GM12878 (cell line): ENCODE measurements around the gene CENPC. TPM values are rescaled to one million over a fixed set of nuclear protein-coding genes. Genes with fewer than 3 reads are reported as not detected.
"Not testable (repeated sequence)": the region's sequence is repeated elsewhere in the genome, so short reads cannot be mapped to it uniquely, and the experiment has no call there.

Source experiments
- ATAC-seq: fragments of 200-7000 bp; cut with Tn5 transposase; 3 replicates; pipeline ENCODE4 v1.9.1; 2020; ENCODE audit warnings: mild to moderate bottlenecking, moderate library complexity
- BruUV-seq: library from RNA; stranded (reverse); fragments of 400-500 nt; replicated peaks from 2 replicates; lab custom pipeline; 2021; lab: Mats Ljungman, UMichigan
- CTCF ChIA-PET: fragments of 300-600 bp; sonication (Branson Sonifier 250); formaldehyde crosslinking; extraction: SDS; loops from one replicate; lab custom pipeline; 2021; ENCODE audit warnings: inconsistent platforms; lab: Yijun Ruan, JAX
- POLR2A ChIA-PET: fragments of 350-600 bp; formaldehyde crosslinking; extraction: SDS; loops from one replicate; lab custom pipeline; 2021; ENCODE audit warnings: inconsistent platforms; lab: Charles Lee
- RAD21 ChIA-PET: fragments of 300-600 bp; sonication (Branson Sonifier 250); formaldehyde crosslinking; loops from one replicate; lab custom pipeline; 2023; ENCODE audit warnings: antibody characterized with exemption; ENCODE audit not compliant: unreplicated experiment; lab: Charles Lee
- SMC1A ChIA-PET: fragments of 300-600 bp; sonication (Branson Sonifier 250); formaldehyde crosslinking; loops from one replicate; lab custom pipeline; 2023; ENCODE audit not compliant: unreplicated experiment, uncharacterized antibody; lab: Charles Lee
- DNase-seq: peaks from one replicate; pipeline ENCODE4 v3.0.0-alpha.2; 2011; ENCODE audit warnings: low read depth, low spot score
- FAIRE-seq: peaks from 3 replicates; lab custom pipeline; 2011; peaks lifted over from hg19 to GRCh38; lab: Jason Lieb, UNC
- H2AFZ ChIP-seq: 2 replicates; pipeline ENCODE4 v1.6.0; 2011; ENCODE audit warnings: low read depth, low read length, control low read depth; ENCODE audit not compliant: control insufficient read depth
- H3K27ac ChIP-seq: 2 replicates; pipeline ENCODE4 v1.5.1; 2011; ENCODE audit warnings: control low read depth; ENCODE audit not compliant: control insufficient read depth, insufficient read depth
- H3K27me3 ChIP-seq, 2 experiments: replicated peaks in 1 of 2; 2 replicates each; pipeline versions ENCODE4 v1.6.0 to v1.6.1; 2011; ENCODE audit warnings: low read length in 1 of 2; ENCODE audit not compliant: control insufficient read depth in 2 of 2, insufficient read depth in 2 of 2
- H3K36me3 ChIP-seq, 2 experiments: 2 replicates each; pipeline ENCODE4 v1.5.1; 2011; ENCODE audit warnings: low read length in 1 of 2; ENCODE audit not compliant: control insufficient read depth in 2 of 2, insufficient read depth in 2 of 2
- H3K4me1 ChIP-seq: 2 replicates; pipeline ENCODE4 v1.6.1; 2011; ENCODE audit warnings: mild to moderate bottlenecking, low read length, moderate library complexity, mixed read lengths; ENCODE audit not compliant: control insufficient read depth, insufficient read depth
- H3K4me2 ChIP-seq: 2 replicates; pipeline ENCODE4 v1.6.0; 2011; ENCODE audit warnings: control low read depth; ENCODE audit not compliant: control insufficient read depth, insufficient read depth
- H3K4me3 ChIP-seq: fragments of 200-600 bp; sonication (generic); 2 replicates; pipeline ENCODE4 v1.5.1; 2016
- H3K79me2 ChIP-seq: 2 replicates; pipeline ENCODE4 v1.6.0; 2011; ENCODE audit warnings: low read length; ENCODE audit not compliant: control insufficient read depth, insufficient read depth
- H3K9ac ChIP-seq: 2 replicates; pipeline ENCODE4 v1.8.0; 2011; ENCODE audit warnings: low read length, control low read depth, mixed read lengths; ENCODE audit not compliant: control insufficient read depth, insufficient read depth
- H3K9me3 ChIP-seq: replicated peaks from 3 replicates; pipeline ENCODE4 v1.5.1; 2011; ENCODE audit warnings: mild to moderate bottlenecking, low read length; ENCODE audit not compliant: control insufficient read depth, insufficient read depth
- H4K20me1 ChIP-seq: 2 replicates; pipeline ENCODE4 v1.6.0; 2011; ENCODE audit not compliant: control insufficient read depth, insufficient read depth
- GATAD2B ChIP-seq: fragments of 450-650 bp; conservative IDR thresholded peaks from 2 replicates; pipeline ENCODE4 v1.6.1; 2017; ENCODE audit warnings: low read depth, mild to moderate bottlenecking, moderate library complexity
- KDM1A ChIP-seq: fragments of 200-600 bp; sonication (generic); IDR thresholded peaks from 2 replicates; pipeline ENCODE4 v1.6.1; 2016; ENCODE audit warnings: borderline replicate concordance
- NFIC ChIP-seq: IDR thresholded peaks from 2 replicates; pipeline ENCODE4 v1.6.1; 2012; ENCODE audit warnings: low read depth, mild to moderate bottlenecking, inconsistent platforms, low read length, moderate library complexity
- SUZ12 ChIP-seq: fragments of 200-600 bp; sonication (generic); IDR thresholded peaks from one replicate; pipeline ENCODE4 v1.6.1; 2018; ENCODE audit warnings: antibody characterized with exemption, mild to moderate bottlenecking; ENCODE audit not compliant: unreplicated experiment
- WGBS: methylation state at CpG from one replicate; pipeline ENCODE4 v1.1.6; 2016; ENCODE audit warnings: low lambda C conversion rate; ENCODE audit not compliant: insufficient replicate concordance, insufficient coverage; ENCODE audit errors: missing lambda C conversion rate; 5-methylcytosine and 5-hydroxymethylcytosine counted together
- in situ Hi-C: fragments of 300-500 bp; cut with MboI; formaldehyde crosslinking; loops from 9 replicates; pipeline ENCODE4 v1.14.3; 2018; ENCODE audit warnings: mixed read lengths
- intact Hi-C: fragments of 100-400 bp; cut with micrococcal nuclease; formaldehyde crosslinking; loops from one replicate; pipeline ENCODE4 v1.14.2; 2022; ENCODE audit not compliant: unreplicated experiment
- polyA plus RNA-seq, 11 experiments: library from polyadenylated mRNA; depleted of rRNA in 4 of 11; unstranded in 6 of 11; stranded (reverse) in 5 of 11; fragments of >200 nt; fragmentation: Nextera tagmentation in 4 of 11; fragmentation: Illumina TruSeq in 1 of 11; extraction: Ambion mirVana in 4 of 11; extraction: Trizol in 1 of 11; gene quantifications; 1 replicate in 1 of 11; 2 replicates in 10 of 11; pipeline versions ENCODE4 v1.2.1 to v1.2.3, GENCODE V29; 2011 to 2016; ENCODE audit warnings: inconsistent platforms in 2 of 11, missing spikeins in 2 of 11, low read depth in 1 of 11
- total RNA-seq, 4 experiments: library from RNA; depleted of rRNA in 3 of 4; stranded (reverse); fragments of >200 nt in 3 of 4; fragmentation: Illumina TruSeq in 1 of 4; extraction: Trizol in 1 of 4; gene quantifications; 2 replicates each; pipeline versions ENCODE4 v1.2.1 to v1.2.3, GENCODE V29; 2013 to 2021

Gene CENPC
- total and polyA plus RNA-seq, 10 of the 15 experiments (the other 5 are each of a cell fraction or from before 2014, with no cell fraction given), result 13.1 to 34.9 (median 20.3) TPM

DNA sequence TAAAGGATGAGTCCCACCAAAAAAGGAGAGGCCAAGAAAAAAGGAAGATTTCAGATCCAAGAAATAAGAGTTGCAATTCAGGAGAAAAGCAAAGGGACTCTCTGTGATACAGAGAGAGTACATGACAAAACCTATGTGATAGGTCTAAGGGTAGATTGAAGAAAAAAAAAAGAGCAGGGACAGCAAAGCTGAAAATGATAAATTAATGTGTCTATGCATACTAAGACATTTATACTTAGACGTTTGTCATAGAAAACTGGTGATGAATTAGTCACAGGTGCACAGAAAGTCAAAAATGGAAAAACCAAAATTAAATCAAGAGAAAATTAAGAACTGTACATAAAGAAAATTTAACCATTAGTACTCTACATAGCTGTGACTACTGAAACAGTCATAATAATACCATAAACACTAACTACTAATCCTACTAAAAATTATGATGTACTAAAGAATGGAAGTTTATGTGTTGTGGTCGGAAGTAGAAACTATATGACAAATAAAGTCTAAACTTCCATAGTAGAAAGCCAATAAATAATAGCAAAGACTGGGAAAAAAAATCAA lies 9.9 kb downstream of the CENPC start:
- no peak overlapping the region for H3K4me3 ChIP-seq
- BruUV-seq, result no TSS peak
- in situ Hi-C loops, result loop anchor here (25.0 kb wide), 1 partner anchor 1102 kb away; no protein-coding TSS in a partner anchor
- DNase-seq (no peak), FAIRE-seq (no peak), ATAC-seq (no peak)
- peaks cover 12% of the 10 kb centered on the region; the same call in 2 of the 3 replicates for H3K9me3 ChIP-seq
- no peak overlapping the region for H3K4me2 ChIP-seq
- no peaks in the 10 kb centered on the region for H3K27me3 ChIP-seq
- no peaks in the 10 kb centered on the region for H3K79me2 ChIP-seq
- ChIA-PET POLR2A (no interaction called here), CTCF (interaction anchor here (1.3 to 2.4 kb wide), 3 partner anchors 8 to 640 kb away, joined by 3 to 7 read pairs (median 4); no protein-coding TSS in a partner anchor), SMC1A (interaction anchor here (0.6 to 1.7 kb wide), 4 partner anchors 8 to 219 kb away, joined by 3 to 11 read pairs (median 6); partner anchors contain the start of gene GNRHR), RAD21 (interaction anchor here (0.9 kb wide), 1 partner anchor 9 kb away, joined by 3 read pairs; no protein-coding TSS in a partner anchor)
- no peaks in the 10 kb centered on the region for H4K20me1 ChIP-seq
- 72% methylated on average over 2 of the region's 2 CpGs for WGBS
- intact Hi-C loops, result no loop called here
- TF ChIP-seq NFIC (no peak), SUZ12 (no peak), GATAD2B (no peak)
- no peak overlapping the region for H2AFZ ChIP-seq
- H3K9ac ChIP-seq, result no peak overlapping the region
- H3K4me1 ChIP-seq, result no peaks in the 10 kb centered on the region
- H3K36me3 ChIP-seq, result peaks cover 3 to 33% of the 10 kb centered on the region in 2 experiments
- H3K27ac ChIP-seq, result no peak overlapping the region

DNA sequence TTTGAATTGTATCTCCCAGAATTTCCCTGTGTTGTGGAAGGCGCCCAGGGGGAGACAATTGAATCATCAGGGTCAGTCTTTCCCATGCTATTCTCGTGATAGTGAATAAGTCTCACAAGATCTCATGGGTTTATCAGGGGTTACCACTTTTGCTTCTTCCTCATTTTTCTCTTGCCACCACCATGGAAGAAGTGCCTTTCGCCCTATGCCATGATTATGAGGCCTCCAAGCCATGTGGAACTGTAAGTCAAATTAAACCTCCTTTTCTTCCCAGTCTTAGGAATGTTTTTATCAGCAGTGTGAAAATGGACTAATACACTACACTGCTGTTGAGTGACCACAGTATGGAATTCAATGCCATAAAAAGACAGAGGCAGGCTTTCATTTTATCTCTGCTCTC lies 12.2 kb downstream of the CENPC start:
- in situ Hi-C loops, result loop anchor here (25.0 kb wide), 1 partner anchor 1104 kb away; no protein-coding TSS in a partner anchor
- peaks cover 12% of the 10 kb centered on the region; the same call in 2 of the 3 replicates for H3K9me3 ChIP-seq
- ChIA-PET SMC1A (no interaction called here), CTCF (no interaction called here), POLR2A (no interaction called here), RAD21 (no interaction called here)
- no peaks in the 10 kb centered on the region for H3K27me3 ChIP-seq
- no peaks in the 10 kb centered on the region for H3K79me2 ChIP-seq
- H3K4me2 ChIP-seq, result no peak overlapping the region
- ATAC-seq (no peak), DNase-seq (no peak), FAIRE-seq (no peak)
- peaks cover 3 to 42% of the 10 kb centered on the region in 2 experiments for H3K36me3 ChIP-seq
- H4K20me1 ChIP-seq, result no peaks in the 10 kb centered on the region
- no peak overlapping the region for H3K4me3 ChIP-seq
- intact Hi-C loops, result no loop called here
- H3K27ac ChIP-seq, result no peak overlapping the region
- WGBS, result 95% methylated on average over 3 of the region's 3 CpGs
- BruUV-seq, result no TSS peak
- no peak for TF ChIP-seq KDM1A
- H3K4me1 ChIP-seq, result no peaks in the 10 kb centered on the region
- no peak overlapping the region for H3K9ac ChIP-seq
- H2AFZ ChIP-seq, result no peak overlapping the region

DNA sequence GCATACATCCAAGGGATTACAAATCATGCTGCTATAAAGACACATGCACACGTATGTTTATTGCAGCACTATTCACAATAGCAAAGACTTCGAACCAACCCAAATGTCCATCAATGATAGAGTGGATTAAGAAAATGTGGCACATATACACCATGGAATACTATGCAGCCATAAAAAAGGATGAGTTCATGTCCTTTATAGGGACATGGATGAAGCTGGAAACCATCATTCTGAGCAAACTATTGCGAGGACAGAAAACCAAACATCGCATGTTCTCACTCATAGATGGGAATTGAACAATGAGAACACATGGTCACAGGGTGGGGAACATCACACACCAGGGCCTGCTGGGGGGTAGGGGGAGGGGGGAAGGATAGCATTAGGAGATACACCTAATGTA lies 12.9 kb downstream of the CENPC start:
- Histone ChIP-seq H3K36me3 (peaks cover 3 to 42% of the 10 kb centered on the region in 2 experiments), H3K9me3 (peaks cover 12% of the 10 kb centered on the region; the same call in 2 of the 3 replicates)
- POLR2A ChIA-PET, result interaction anchor here (0.7 kb wide), 1 partner anchor 11 kb away, joined by 3 read pairs; no protein-coding TSS in a partner anchor
- H3K27me3 ChIP-seq, H3K79me2 ChIP-seq, BruUV-seq, intact Hi-C loops, H3K4me1 ChIP-seq, CTCF ChIA-PET, H2AFZ ChIP-seq, FAIRE-seq, ATAC-seq, H3K4me2 ChIP-seq, H3K4me3 ChIP-seq, H3K27ac ChIP-seq, RAD21 ChIA-PET, SMC1A ChIA-PET, H3K9ac ChIP-seq, DNase-seq, H4K20me1 ChIP-seq: not testable (repeated sequence)
- in situ Hi-C loops, result loop anchor here (25.0 kb wide), 1 partner anchor 1105 kb away; no protein-coding TSS in a partner anchor
- 94% methylated on average over 4 of the region's 4 CpGs for WGBS
